SW 1271 (cell line): Measurements from ENCODE around the gene CYSTM1.
A peak's percentile ranks its signal among the peaks of the same experiment; 100 is the strongest.

ENCODE experiments used
- DNase-seq, 2 experiments: peaks; one replicate each; lab custom pipeline; 2025; lab: John Stamatoyannopoulos, UW

CYSTM1 gene

DNA sequence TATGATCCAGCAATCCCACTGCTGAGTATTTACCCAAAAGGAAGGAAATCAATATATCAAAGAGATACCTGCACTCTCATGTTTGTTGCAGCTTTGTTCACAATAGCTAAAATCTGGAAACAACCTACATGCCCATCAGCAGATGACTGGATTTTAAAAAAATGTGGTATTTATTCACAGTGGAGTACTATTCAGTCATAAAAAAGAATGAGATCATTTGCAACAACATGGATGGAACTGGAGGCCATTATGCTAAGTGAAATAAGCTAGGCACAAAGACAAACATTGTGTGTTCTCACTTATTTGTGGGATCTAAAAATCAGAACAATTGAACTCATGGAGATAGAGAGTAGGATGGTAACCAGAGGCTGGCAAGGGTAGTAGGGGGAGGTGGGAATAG lies 33.1 kb downstream of the CYSTM1 start:
- no peak for DNase-seq

DNA sequence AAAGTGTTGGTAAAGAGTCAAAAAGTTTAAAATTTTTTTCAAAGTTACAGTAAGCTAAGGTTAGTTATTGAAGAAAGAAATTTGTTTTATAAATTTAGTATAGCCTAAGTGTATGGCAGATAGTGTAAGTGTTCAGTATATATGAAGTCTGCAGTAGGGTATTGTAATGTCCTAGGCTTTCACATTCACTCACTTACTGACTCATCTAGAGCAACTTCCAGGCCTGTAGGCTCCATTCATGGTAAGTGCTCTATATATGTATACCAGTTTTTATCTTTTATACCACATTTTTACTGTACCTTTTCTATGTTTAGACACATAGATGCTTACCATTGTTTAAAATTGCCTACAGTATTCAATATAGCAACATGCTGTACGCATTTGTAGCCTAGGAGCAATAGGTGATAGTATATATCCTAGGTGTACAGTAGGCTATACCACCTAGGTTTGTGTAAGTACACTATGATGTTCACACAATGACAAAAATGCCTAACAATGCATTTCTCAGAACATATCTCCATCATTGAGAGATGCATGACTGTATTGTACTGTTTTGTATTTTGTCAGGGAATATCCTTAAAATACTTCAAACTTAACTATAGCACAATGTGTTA lies 38.5 kb downstream of the CYSTM1 start:
- no peak for DNase-seq

DNA sequence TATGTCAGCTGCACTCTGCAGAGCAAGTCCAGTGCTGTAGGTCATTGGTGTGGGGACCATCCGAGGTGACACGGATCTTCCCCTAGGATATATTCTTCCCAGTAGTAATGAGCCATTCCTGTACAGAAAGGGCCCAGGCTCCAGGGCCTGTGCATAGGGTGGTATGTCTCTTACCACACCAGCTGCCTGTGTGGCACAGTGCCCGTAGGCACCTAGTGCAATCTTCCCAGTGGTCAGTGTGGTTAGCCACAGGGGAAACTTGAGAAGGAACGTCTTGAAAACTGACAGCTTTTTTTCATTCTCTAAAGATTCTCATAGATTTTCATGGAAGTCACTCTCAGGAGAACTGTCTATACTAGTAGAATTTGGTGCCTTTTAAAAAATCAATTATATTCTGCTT lies 39.8 kb downstream of the CYSTM1 start:
- DNase-seq: no peak

DNA sequence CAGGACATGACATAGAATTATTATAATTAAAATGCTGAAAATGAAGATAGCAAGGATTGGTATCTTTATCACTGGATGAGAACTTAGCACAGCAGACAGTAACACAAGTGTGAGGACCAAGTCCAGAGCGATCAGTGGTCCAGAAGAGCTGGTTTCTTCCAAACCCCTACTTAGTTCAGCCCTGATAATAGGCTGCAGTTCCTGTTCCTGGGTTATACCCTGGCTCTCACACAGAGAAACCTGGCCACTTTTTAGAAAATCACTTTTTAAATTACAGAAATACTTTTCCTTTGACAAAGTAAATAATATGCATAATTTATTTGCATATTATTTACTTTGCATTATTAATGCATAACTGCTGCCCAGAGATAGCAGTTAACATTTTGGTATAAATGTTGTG lies 40.3 kb downstream of the CYSTM1 start:
- DNase-seq: no peak

DNA sequence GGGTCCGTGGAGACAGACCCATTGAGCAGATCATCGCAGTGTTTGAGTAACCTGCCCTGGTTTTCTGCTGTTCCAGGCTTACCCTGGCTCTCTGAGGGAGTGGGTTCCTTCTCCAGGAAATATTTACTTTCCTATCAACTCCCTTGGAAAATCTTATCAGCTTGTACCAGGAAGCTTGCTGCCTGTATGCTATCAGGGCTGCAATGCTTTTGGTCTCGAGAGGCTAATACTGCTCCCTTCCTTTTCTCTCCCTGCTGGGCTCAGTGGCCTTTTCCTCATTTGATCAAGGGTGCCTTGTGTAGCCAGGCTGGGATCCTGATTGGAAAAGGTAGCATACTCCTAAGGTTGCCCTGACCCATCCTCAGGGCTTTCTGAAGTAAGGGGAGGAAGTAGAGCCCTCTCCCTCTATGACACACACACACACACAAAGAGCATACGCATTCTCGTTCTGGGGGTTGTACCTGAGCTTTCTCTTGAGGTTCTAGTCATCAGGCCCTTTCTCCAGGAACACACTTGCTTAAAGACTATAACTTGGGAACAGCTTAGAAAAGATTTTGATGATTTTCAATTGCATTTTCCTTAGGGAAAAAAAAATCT lies 41.6 kb downstream of the CYSTM1 start:
- DNase-seq: no peak

DNA sequence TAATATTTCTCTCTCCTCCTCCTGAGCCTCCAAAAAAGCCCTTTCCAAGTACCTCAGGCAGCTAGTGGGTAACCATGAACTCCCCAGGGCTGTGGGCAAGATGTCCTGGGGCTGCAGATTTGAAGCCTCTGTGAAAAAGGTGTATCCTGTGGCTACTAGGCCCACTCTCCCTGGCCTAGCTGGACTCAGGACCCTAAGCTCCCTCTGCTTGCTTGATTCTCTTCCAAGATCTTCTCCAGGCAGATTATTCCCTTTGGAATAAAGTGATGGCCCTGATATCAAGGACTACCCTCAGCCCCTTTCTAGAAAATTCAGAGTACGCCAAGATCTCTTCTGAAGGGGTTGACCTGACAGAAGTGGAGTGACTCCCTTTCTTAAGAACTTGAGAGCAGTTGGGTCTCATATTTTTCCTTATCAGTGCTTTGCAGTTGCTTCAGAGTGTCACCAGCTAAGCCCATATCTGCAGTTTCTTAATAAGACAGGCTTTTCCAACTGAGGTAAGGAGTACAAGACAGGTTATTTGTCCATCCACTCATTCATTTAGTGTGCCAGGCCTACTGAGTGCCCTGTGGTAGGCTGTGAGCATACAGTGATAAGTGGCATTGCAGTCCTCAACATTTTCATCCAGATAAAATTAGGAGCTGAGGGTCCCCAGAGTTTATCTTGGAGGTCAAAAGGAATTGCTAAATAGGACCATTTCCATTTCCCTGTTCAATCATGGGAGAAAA lies 42.5 kb downstream of the CYSTM1 start:
- no peak for DNase-seq

DNA sequence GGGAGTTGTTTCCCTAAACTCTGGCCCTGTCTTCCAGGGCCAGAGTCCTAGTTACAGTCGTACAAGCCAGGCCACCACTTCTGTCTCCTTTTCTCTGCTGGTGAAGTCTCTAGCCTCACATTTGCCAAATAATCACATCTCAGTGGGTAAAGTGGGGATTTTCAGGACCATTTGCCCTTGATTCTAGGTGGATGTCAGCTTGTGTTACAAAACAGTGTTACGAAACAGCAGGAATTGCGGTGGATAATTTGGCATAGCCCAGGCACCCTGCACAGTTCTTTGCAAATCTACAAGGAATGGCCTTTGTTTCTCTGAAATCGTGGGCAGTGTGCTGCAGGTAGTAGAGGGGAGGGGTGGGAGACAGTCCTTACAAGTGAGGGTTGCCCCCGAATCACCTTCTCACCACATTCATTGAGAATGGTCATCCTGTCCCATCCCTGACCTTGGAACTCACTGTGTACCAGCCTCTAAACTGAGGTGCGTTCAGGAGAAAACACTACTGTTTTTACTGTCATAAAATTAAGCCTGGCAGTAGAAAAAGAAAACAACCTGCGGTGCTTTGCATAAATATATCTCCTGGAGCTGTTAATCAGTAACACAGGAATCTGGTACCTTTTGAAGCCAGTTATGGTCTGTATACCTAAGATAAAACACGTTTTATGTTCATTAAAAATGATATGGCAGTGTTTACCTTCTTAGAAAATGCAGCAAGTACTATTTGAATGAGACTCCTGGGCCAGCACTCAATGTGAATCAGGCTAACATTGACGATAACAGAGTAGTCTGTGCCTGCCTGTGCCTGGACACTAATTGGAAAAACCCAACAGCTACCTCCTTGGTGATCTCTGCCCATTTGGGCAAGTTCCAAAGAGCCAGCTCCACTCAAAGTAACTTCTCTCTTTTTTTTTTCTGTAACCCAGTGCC lies 44.3 kb downstream of the CYSTM1 start:
- DNase-seq: no peak

DNA sequence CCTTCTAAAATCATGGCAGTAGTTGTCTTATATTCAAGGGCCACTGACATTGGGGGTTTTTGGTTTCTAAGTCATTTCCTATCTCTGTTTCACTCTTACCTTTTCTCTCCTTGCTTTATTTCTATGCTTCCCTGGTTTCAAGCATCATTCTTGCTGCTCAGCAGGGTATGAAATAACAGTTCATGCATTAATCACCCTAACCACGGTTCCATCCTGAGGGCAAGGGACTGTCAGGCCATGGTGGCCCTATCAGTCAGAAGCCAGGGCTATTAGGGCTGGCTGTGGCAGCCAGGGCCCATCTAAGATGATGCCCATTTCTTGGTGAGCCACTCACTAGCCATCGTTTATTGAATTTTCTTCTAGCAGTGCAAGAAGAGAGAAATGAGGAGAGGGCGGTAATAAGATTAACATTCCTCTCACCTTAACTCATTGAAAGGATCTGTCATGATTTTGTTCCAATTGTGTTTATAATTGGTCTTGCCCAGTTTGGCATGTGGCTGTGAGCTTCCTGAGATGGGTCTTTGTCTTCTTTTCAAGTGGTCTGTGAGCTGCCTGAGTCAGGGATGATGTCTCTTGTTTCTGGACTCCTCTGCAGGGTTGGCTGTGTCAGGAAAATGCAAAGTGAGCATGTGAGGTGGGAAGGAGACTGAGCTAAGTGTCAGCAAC lies 45.2 kb downstream of the CYSTM1 start:
- DNase-seq: no peak

DNA sequence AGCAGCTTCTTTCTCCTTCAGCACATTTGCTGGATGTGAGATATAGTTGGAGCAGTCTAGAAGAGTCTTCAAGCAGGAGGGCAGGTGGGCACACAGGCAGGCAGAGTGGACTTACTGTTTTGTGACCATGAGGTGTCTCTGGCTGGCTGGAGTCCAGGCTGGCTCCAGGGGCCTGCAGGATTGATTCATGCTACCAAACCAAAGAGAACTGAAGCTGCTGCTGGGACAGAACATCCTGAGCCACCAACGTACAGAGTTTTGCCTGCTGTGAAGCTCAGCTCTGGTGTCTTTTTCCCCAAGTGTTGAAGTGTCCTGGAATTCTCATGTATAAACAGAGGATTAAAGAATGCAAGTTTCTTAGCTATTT lies 45.7 kb downstream of the CYSTM1 start:
- no peak for DNase-seq

DNA sequence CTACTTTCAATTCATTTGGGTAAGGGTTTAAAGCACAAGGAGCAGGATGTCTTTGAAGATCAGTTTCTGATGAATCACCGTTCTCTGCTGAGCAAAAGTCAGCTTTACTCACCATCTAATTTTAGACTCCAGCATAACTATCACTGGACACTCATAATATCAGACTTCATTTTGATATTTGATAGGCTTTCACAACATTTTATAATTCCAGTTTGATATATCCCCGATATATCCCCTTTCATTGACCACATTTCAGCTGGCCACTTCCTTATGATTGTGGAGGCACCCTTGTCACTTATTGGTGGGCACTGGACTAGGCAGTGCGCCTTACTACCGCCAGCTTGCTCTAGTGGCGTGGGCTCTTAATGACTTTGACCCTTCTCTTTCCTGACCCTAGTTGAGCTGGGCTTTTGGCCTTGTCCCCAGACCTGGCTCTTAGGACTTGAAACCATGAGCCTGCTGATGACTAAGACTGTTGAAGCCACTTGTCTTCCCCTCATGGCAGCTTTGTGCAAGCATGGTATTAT lies 46.8 kb downstream of the CYSTM1 start:
- peak in 1 of 2 experiments; percentile 25 for DNase-seq

DNA sequence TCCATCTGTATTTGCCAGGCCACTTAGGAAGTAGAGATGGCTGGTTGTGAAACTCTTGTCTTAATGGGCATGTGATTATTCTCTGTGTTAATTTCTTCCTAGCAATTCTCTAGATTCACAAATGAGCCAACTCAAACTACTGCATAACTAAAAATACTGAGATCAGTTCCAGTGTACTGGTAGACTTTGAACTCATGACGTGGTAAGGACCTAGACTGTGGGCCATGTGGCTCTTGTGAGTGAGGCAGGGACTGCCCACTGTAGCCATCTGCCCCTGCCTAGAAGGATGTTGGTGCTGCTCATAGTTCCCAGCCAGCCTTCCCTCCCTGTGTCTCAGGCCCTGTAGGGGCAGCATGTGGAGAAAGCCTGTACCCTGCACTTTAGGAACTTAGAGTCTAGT lies 47.4 kb downstream of the CYSTM1 start:
- DNase-seq: no peak

DNA sequence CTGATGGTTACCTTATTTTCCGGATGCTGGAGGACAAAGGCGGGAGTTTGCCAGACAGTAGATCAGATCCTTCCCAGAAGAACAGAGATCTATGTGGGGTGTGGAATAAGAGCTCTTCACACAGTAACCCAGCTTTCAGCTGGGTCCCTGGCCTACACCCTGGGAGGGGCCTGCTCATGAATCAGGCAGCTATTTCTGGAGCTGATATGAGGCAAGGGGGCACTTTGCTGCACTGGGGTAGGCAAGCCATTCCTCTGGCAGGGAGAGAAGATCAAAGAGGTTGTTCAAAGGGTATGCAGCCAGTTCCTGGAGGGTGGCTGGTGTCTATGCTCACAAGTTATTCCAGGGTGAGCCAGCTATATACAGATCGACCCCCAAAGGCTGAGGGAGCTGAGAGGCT lies 48.6 kb downstream of the CYSTM1 start:
- no peak for DNase-seq

DNA sequence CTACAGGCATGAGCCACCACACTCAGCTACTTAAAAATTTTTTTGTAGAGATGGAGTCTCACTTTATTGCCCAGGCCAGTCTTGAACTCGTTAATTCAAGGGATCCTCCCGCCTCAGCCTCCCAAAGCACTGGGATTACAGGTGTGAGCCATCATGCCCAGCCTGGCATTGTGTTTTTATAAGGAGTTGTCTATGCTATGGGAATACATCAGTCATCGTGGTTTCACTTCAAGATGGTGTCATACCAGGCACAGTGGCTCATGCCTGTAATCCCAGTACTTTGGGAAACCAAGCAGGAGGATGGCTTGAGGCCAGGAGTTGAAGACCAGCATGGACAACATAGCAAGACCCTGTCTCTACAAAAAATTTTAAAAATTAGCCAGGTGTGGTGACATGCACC lies 49.7 kb downstream of the CYSTM1 start:
- no peak for DNase-seq

DNA sequence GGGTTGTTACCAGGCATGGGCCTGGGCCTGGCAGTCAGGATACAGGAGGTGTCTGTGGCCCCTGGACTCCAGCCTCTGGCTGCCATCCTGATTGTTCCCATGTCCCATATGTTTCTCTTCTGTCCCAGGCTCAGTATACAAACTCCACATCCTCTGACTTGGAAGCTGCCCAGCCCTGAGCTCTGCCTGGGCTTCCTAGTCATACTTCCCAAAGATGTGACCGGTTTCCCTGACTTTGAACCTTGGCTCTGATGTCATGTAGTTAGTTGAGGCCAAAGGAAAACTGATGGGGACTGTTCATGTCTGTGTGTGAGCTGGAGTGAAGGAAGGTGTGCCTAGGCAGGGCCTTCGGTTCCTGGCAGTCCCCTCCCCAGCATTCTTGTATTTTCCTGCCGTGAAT lies 50.4 kb downstream of the CYSTM1 start:
- no peak for DNase-seq

DNA sequence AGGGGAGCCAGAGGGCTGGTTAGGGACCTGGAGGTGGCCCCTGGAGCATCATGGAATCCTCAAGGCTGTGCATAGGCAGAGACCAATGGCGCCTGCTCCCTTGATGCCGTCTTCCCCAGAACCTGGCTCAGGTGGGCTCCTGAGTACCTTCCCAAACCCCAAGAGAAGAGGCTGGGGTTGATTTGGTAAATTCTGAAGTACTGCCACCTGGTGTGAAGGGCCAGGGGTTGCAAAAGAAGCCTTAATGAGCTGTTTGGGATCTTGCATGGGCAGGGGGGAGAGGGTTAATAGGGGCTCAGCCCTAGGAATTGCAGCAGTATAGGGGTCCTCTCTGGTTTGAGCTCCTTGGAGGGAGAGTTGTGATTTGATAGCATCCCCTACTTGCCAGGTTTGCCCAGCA lies 52.1 kb downstream of the CYSTM1 start:
- no peak for DNase-seq

DNA sequence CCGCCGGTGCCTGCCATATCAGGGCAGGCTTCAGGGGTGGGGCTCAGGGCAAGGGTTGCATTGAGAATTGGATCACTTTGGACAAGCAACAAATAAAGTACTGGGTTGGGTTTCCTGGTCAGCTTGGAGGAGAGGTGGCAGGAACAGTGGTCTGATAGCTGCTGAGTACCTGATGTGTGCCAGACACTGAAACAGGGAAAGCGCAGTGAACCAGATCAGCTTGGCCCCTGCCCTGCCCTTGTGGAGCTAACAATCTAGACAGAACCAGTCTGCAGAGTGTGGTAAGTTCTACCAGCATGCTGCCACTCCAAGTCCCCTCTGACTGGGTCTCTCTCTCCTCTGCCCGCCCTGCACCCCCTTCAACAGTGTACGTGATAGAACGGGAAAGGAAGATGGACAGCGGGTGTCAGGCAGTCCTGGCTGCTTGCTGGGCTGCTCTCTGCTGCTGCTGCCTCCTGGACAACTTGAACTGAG lies 53.4 kb downstream of the CYSTM1 start:
- no peak for DNase-seq

DNA sequence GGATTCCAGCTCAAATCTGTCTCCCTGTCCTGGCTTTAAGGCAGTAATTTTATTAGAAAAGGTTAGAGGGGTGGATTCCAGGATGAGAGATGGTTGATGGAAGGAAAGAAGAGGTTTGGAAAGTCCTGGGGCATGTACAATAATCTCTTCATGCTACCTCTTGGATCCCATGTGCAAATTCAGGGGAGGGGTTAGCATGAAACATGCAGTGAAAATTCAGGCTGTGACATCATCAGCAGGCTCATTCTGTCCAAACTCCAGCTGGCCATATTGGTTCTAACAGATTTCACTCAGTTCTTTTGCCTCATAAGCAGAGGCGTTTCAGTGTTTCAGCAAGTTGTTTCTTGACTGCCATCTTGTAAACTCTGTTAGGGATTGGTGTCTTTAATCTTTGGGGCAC lies 55.4 kb downstream of the CYSTM1 start:
- no peak for DNase-seq

DNA sequence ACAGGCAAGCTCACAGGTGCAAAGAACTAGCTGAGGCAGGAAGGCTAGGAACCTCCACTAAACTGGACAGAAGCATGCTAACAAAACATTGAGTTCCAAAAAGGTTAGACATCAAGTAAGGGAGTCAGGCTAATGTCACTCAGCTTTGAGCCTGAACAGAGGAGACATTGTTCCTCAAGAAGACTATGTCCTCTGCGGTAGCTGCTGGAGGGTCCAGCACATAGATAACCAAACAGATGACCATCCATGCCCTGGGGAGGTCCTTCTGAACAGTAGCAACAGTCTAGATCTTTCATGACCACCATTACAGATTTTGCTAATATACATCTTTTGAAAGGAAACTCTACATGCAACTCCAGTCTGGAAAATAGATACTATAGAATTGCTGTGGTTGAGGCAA lies 57.7 kb downstream of the CYSTM1 start:
- DNase-seq: no peak

DNA sequence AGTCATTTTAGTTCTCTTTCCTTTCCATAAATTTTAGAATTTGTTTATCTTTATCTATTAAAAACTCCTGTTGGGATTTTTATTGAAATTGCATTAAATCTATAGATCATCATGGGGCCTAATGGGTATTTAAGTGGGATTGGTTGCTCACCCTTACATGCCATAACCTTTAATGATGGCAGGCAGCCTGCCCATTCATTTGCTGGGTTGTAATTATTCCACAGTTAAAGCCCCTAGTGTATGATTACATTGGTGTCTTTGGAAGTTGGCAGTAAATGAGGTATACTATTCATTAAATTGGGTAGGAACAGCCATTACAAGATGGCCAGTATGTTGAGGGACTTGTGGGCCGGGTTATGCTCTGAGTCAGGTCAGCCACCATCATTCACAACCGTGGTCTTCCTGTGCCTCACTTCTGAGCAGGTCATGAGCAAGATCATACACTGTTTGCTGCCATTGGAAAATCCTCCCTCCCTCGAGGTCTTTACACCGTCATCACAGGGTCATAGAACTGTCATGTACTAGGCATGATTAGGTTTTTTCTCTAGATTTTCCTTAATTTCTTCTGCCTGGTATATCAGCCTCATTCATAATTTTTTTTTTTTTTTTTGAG lies 59.5 kb downstream of the CYSTM1 start:
- no peak for DNase-seq

DNA sequence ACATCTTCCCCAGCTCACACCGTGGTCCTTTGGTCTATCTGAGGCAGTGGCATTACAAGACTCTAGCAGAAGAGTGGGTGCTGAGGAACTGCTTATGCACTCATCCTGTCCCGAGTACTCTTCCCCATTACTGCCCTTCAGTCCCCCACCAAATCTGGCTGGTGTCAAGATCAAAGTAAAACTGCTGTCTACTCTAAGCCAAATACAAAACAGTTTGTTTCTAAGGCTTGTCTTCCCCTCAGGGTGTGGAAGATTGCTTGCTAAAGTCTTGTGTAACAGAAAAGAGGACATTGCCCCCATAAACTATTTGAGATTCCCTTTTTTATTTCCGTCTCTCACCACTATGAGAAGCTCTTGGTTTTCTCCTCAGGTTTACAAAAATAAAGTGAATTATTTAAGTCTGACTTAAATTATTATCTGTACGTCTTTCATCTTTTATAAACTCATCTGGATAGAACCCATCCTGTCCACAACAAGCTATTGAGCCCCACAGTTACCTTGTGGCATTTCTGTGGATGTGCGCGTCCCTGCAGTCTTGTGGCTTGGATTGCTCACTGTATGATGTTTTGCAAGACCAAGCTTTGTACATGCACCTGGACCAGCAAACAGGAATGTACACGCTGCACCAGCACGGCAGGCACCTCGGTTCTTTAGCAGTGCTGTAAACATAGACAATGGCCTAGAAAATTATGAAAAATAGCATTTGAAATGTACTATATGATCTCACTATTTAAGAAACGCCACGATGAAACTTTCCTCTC lies 61.0 kb downstream of the CYSTM1 start:
- DNase-seq: no peak
